Raji (cell line): ENCODE data around the gene HBEGF.

Experiments
- POLR2A ChIP-seq: IDR thresholded peaks from 2 replicates; pipeline ENCODE4 v1.6.1; 2011; ENCODE audit warnings: low read depth, low read length, control low read depth; ENCODE audit not compliant: insufficient read depth

The HBEGF gene

DNA sequence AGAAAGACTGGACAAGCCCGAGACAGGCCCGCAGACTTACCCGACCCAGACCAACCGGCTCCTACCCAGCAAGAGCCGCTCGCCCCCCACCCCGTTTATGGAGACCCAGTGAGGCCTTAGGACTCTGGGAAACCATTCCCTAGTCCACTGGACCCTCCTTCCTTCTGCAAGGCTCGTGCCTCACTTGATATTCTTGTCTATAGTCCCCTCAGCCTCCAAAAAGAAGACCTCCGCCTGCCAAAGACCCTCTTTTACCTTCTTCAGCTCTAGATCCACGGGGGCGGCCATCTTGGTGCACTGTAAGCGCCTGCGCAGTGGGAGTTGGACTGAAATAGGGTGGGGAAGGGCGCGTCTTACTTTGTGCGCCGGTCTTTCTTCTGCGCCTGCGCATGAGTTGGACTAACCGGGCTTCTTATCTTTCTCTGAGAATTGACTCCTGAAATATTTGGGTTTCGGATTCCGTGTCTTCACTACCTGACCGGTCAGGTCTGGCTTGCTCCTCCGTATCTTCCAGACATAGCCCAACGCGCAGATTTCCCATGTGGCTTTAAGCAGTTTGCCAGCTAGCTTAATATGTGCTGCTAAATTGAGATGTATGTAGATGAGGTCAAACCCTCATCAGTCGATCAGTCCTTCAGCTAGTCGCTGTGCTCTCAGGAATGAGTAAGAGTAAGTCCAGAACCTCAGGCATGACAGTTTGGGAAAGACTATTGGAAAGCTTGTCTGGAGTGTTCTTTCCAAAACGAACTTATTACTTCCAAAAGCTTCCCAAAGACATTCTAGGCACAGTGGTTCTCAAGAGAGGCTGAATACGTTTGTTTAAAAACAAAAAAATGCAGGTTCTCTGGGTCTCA is 43.4 kb downstream of the HBEGF start, which contains the start of gene PFDN1:
TSS of gene PFDN1 (minus strand) at position 316 of the 854 bp plus-strand sequence. CDS start at position 288, 28 bp downstream.
- TF ChIP-seq POLR2A = peak; percentile 68

DNA sequence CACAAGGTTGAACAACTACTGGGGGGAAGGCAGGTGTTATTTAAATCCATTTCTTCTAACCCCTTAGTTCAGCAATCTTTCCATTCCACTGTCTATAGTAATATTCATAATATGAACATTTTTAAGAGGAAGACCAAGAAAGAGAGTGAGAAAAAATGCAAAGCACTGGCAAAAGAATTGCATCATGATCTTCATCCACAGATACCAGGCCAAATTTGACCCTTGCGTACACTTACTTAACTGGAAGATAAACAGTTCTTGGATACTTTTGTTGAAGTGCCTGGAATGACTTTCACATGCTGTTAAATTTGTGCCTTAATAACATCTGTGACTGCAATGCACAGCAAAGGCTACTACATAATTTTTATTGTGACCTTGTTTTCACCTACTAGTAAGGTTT is 45.3 kb downstream of the HBEGF start:
- TF ChIP-seq POLR2A = no peak

DNA sequence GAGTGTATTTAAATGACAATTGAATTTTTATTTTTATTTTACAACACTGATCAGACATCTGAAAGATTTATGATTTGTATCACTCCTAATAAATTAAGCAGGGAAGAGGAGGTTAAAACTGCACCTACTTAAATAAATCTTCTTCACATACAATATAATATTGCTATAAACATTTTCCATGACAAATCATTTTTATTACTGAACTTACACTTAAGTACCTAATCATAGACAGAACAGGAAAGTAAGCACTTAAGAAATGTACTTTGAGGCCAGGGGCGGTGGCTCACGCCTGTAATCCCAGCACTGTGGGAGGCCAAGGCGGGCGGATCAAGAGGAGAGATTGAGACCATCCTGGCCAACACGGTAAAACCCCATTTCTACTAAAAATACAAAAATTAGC is 47.3 kb downstream of the HBEGF start:
- no peak for TF ChIP-seq POLR2A

DNA sequence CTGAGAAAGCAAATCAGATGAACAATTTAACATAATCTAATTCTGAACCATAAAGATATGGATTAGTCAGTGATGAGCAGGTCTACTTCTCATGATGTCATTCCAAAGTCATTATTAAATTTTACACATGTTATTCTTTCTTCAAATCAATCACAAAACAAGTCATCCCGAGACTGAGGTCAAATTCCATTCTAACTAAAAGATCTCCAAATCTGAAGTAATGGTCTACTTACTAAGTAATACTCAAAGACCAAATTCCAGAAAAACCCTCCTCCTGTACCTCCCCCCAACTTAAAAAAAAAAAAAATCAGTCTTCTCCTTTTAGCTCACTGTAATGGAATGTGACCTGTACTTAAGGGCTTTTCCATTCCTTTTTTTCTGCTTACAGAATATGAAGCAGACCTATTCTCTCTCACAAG is 48.2 kb downstream of the HBEGF start:
- no peak for TF ChIP-seq POLR2A

DNA sequence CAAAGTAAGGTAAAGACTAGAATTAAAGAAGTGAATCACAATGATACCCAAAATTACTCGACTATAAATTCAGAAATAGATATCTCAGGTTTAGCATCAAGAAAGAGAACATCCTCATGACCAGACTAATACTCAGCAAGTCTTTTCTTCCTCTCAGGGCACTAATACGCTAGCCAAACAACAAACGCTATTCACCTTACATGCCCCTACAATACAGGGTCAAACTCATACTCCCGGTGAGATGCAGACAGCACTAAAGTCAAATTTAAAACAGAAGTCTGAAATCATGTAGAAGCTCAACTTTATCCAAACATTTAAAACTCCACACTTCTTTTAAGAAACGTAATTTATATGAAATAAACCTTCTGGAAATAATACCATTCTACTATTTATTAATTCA is 49.1 kb downstream of the HBEGF start:
- no peak for TF ChIP-seq POLR2A

DNA sequence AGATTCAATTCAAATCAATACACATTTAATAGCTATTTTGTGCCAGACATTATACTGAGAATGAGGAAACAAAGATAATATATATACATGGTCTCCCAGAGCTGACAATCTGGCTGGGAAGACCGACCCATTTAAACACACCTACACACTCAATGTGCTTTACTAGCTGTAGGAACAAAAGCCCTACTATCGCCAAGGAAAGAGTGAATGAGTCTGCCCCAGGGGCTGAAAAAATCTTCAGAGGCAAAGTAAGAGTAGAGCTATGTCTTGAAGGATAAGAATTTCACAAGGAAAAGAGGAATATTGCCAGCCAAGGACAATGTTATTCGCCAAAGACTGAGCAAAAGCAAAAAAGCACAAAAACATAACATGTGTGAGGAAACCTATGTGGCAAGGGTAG is 50.1 kb downstream of the HBEGF start:
- TF ChIP-seq POLR2A = no peak

DNA sequence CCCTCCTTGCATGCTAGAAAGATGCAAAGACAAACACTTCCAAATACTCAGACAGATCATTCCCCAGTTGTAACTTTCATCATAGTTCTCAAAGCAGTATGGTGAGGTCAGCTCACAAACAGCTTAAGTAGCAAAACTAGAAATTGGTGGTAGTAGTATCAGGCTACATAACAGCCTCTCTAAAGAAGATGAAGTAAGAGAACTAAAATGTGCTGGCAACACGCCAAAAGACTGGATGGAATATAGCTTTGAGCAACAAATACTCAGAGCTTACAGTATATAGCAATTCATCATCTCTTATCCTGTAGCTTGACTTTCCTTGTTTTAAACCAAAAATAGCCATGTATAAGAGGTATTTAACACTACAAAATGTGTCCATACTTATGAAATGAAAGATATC is 51.0 kb downstream of the HBEGF start:
- TF ChIP-seq POLR2A = no peak

DNA sequence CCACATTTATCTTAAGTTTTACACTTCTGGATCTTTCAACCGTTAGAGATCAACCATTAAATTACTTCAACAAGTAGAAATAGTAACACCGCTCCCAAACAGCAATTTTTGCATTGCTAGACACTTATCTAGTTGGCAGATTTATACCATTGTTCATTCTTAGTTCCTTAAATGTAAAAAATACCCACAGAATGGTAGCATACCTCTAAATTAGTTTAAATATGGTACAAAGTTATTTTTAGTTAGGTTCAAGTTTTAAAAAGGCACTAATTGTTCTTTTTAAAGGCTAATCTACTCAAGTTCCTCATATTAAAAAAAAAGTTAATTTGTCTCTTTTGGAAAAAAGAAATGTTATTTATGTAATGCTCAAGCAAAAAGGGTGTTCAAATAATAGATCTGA is 51.6 kb downstream of the HBEGF start:
- TF ChIP-seq POLR2A = no peak

DNA sequence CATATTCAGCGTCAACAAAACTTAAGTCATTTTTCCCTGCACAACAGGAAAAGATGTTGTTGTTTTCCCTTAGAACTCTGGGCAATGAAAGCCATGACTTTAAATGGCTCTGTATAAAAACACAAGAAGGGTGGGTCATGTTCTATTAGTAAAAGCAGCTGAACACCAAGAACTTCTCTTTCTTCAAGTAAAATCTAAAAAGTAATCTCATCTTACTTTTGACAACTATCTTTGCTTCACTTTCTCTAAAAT is 52.6 kb downstream of the HBEGF start:
- TF ChIP-seq POLR2A = no peak

DNA sequence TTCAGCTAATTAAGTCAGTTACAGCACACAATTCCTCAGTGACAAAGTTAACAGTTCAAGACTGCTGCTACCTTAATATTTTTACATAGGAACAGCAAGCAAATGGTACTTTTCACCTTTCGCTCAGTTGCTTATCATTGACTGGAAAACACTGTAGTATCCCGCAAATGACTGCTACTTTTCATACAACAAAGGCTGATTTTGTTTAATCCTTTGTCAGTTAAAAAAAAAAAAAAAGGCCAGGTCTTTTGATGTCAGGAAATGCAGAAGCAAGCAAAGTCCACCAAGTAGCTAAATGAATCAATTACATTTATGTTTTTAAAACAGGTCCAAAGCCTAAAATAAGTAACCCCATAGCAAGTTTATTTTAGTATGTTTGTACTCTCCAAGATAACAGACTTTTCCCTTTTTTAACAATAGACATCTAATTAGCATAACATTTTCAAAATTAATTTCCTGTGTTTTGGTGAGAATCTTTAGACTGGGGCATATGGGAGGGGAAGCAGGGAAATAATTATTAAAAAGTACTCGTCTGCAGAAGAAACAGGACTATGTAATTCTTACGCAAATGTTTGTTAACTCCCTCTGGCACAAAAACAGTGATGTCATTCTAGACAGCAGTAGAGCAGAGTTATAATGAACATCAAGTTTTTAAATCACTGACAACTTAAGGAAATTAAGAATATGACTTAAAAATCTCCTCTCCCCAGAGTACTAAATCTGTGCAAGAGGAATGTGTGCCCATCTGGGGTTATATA is 53.1 kb downstream of the HBEGF start:
- no peak for TF ChIP-seq POLR2A

DNA sequence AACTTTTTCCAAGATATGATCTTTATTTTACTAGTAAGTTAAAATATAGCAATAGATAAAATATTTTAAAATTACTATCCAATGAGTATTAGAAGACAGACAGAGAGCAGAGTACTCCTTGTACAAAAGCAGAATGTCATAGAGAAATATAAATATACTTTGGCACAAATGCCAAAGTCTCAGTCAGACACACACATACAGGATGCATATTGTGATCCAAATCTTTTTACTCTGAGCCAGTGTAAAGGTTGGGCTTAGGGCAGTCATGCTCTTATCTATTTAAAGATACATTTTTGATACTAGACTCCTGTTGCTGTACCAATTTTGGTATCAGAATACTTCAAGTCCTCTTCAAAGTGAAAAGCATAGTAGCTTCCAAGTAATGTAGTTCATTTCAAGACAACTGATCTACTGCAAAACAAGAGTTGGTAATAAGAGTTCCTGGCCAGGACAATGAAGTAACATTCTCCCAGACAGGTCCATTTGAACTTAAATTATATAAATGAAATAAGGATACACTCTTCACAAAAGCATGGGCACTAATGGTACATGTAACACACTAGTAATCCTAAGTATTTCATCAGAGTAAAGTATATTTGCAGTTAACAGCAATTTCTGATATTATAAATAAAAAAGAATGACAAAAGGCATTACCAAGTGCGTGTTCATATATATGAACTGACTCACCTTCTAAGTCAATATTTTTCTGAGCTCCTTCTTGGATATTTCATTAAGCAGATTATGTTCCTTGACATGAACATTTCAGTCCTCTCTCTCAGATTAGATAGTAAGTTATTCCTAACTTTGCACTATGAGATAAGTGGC is 54.0 kb downstream of the HBEGF start:
- TF ChIP-seq POLR2A = no peak

DNA sequence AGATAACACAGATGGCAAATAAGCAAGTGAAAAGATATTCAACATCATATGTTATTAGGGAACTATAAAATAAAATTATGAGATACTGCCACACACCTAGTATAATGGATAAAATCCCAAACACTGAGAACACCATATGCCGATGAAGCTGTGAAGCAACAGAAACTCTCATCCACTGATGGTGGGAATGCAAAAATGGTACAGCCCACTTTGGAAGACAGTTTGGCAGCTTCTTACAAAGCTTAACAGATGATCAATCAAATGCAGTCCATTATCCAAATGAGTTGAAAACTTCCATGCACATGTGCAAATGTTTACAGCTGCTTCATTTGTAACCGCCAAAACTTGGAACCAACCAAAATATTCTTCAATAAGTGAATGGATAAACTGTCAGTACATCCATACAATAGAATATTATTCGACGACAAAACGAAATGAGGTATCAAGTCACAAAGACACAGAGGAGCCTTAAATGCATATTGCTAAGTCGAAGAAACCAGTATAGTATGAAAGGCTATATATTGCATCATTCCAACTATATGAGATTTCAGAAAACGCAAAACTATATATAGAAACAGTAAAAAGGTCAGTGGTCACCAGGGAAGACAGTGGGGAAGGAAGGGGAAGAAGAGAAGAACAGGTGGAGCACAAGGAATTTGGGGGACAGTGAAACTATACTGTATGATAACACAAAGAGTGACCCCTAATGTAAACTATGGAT is 58.4 kb downstream of the HBEGF start:
- no peak for TF ChIP-seq POLR2A

DNA sequence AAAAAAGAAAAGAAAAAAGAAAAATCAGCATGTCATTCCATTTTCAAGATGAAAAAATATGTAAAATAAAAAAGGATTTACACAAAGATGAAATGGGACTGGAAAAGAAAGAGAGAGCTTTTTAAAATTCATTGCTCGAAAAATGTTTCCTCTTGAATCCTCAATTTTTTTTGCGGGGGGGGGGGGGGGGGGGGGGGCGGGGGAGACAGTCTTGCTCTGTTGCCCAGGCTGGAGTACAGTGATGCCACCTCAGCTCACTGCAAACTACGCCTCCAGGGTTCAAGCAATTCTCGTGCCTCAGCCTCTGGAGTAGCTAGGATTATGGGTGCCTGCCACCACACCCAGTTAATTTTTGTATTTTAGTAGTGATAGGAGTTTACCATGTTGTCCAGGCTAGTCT is 60.0 kb downstream of the HBEGF start:
- no peak for TF ChIP-seq POLR2A

DNA sequence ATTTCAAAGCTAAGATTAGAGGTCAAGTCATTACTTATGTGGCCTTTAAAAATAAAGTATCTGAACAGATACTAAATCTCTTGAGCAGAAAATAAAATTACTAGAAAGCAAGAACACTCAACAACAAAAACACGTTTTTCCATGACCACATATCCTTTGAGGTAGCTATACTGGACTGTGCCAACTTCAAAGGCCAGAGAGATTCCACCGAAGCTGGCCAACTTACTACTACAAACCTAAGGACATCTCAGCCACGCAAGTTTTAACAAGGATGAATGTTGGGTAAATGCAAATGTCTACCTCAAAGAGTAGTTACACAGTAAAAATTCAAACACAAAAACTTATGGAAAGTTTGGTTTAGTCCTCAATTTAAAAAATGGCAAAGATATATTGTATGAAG is 62.4 kb downstream of the HBEGF start:
- no peak for TF ChIP-seq POLR2A
